Natural killer cell (primary cell): ENCODE measurements around the gene MB. TPM values are rescaled to one million over a fixed set of nuclear protein-coding genes. Genes with fewer than 3 reads are reported as not detected.

Experiments used
- ATAC-seq, 3 donors: fragments of 150-1000 bp in 2 of 3; fragments of 200-7000 bp in 1 of 3; cut with Tn5 transposase; 1 replicate in 1 of 3; 2 replicates in 2 of 3; pipeline ENCODE4 v1.10.0; 2021; ENCODE audit warnings: mild to moderate bottlenecking in 2 of 3, moderate library complexity in 2 of 3
- DNase-seq, 2 donors: peaks; one replicate each; pipeline versions ENCODE4 v3.0.0 to v3.0.0-alpha.2; 2013 to 2021; ENCODE audit warnings: mixed read lengths in 1 of 2
- H3K27ac ChIP-seq: one replicate; pipeline ENCODE4 v1.5.1; 2013; ENCODE audit warnings: mild to moderate bottlenecking, low read length
- H3K27me3 ChIP-seq: one replicate; pipeline ENCODE4 v1.6.1; 2013; ENCODE audit warnings: low read length; ENCODE audit not compliant: control insufficient read depth, insufficient read depth
- H3K36me3 ChIP-seq: one replicate; pipeline ENCODE4 v1.6.1; 2013; ENCODE audit warnings: low read length; ENCODE audit not compliant: control insufficient read depth, insufficient read depth
- H3K4me1 ChIP-seq: one replicate; pipeline ENCODE4 v1.6.1; 2013; ENCODE audit warnings: low read length; ENCODE audit not compliant: control insufficient read depth, insufficient read depth
- H3K4me3 ChIP-seq: one replicate; pipeline ENCODE4 v1.5.1; 2013; ENCODE audit warnings: low read length
- H3K9me3 ChIP-seq: one replicate; pipeline ENCODE4 v1.6.1; 2013; ENCODE audit warnings: low read length; ENCODE audit not compliant: control insufficient read depth, insufficient read depth
- H3K27ac Mint-ChIP-seq, 2 donors: one replicate each; pipeline ENCODE4 v1.8.0; 2022; ENCODE audit warnings: mild to moderate bottlenecking in 2 of 2, mixed read lengths in 2 of 2, moderate library complexity in 1 of 2
- H3K27me3 Mint-ChIP-seq, 2 donors: one replicate each; pipeline ENCODE4 v1.8.0; 2022; ENCODE audit warnings: low read depth in 2 of 2, mixed read lengths in 2 of 2
- H3K36me3 Mint-ChIP-seq: one replicate; pipeline ENCODE4 v1.8.0; 2022; ENCODE audit warnings: mixed read lengths
- H3K4me1 Mint-ChIP-seq, 2 donors: one replicate each; pipeline ENCODE4 v1.8.0; 2022; ENCODE audit warnings: mixed read lengths in 2 of 2
- H3K4me3 Mint-ChIP-seq: one replicate; pipeline ENCODE4 v1.8.0; 2022; ENCODE audit warnings: mild to moderate bottlenecking, moderate library complexity, mixed read lengths
- H3K9me3 Mint-ChIP-seq, 2 donors: one replicate each; pipeline ENCODE4 v1.8.0; 2022; ENCODE audit warnings: mixed read lengths in 2 of 2
- CTCF ChIP-seq: fragments of 200-600 bp; IDR thresholded peaks from one replicate; pipeline ENCODE4 v1.8.0; 2022; ENCODE audit warnings: antibody characterized with exemption
- WGBS: methylation state at CpG from one replicate; pipeline ENCODE4 v1.1.7; 2013; ENCODE audit warnings: missing lambda C conversion rate; ENCODE audit not compliant: insufficient coverage; 5-methylcytosine and 5-hydroxymethylcytosine counted together
- intact Hi-C: fragments of 100-400 bp; cut with micrococcal nuclease; formaldehyde crosslinking; loops from one replicate; pipeline ENCODE4 v1.14.2; 2022
- total RNA-seq, 4 donors: library from RNA; stranded (reverse); fragments of 120-200 nt in 1 of 4; gene quantifications; one replicate each; pipeline versions ENCODE4 v1.2.3 to v1.2.4, GENCODE V29; 2013 to 2022

The MB gene
- total RNA-seq, 3 donors from 2014 or later (not counting 1 experiment from before 2014, with no cell fraction given): not detected

- Mint-ChIP-seq H3K4me1 (peaks cover 7 to 28% of the 10 kb centered on the region in 2 donors), H3K36me3 (no peaks in the 10 kb centered on the region), H3K4me3 (no peak overlapping the region), H3K27me3 (no peaks in the 10 kb centered on the region), H3K9me3 (no peaks in the 10 kb centered on the region), H3K27ac (peak overlapping the region in 1 of 2 donors; percentile 19)
- Histone ChIP-seq H3K27me3 (no peaks in the 10 kb centered on the region), H3K9me3 (no peaks in the 10 kb centered on the region), H3K4me3 (no peak overlapping the region), H3K27ac (no peak overlapping the region), H3K36me3 (no peaks in the 10 kb centered on the region), H3K4me1 (peaks cover 12% of the 10 kb centered on the region)
- 90% methylated on average over 3 of the region's 3 CpGs for WGBS
- no peak for DNase-seq
- ATAC-seq: no peak
- no peak for TF ChIP-seq CTCF
- intact Hi-C loops: no loop called here
Measured at GRCh38 chr22:35632935-35633334, 15.8 kb upstream of the MB start.

GRCh38 chr22:35631597-35631996, 14.5 kb upstream of the MB start:
- H3K4me1 Mint-ChIP-seq: peaks cover 14 to 38% of the 10 kb centered on the region in 2 donors
- no peaks in the 10 kb centered on the region for H3K9me3 ChIP-seq
- DNase-seq: peak in 1 of 2 donors; percentile 56
- no peaks in the 10 kb centered on the region for H3K27me3 ChIP-seq
- peaks cover 23% of the 10 kb centered on the region for H3K4me1 ChIP-seq
- H3K27ac ChIP-seq: no peak overlapping the region
- H3K4me3 Mint-ChIP-seq: peak overlapping the region; percentile 28
- no peak overlapping the region for H3K27ac Mint-ChIP-seq
- H3K36me3 Mint-ChIP-seq: no peaks in the 10 kb centered on the region
- H3K9me3 Mint-ChIP-seq: no peaks in the 10 kb centered on the region
- WGBS: 88% methylated on average over 5 of the region's 5 CpGs
- H3K27me3 Mint-ChIP-seq: no peaks in the 10 kb centered on the region
- intact Hi-C loops: loop anchor here (2.0 kb wide), 1 partner anchor 289 kb away; no protein-coding TSS in a partner anchor
- peak; percentile 46 for TF ChIP-seq CTCF
- no peak overlapping the region for H3K4me3 ChIP-seq
- ATAC-seq: peak; percentile 40 to 58 (median 58)
- H3K36me3 ChIP-seq: no peaks in the 10 kb centered on the region

- H3K27me3 Mint-ChIP-seq: peaks cover 0 to 2% of the 10 kb centered on the region in 2 donors
- peak overlapping the region in 1 of 2 donors; percentile 88 for H3K27ac Mint-ChIP-seq
- no peak overlapping the region for H3K4me3 ChIP-seq
- ATAC-seq (no peak), DNase-seq (no peak)
- H3K9me3 Mint-ChIP-seq: no peaks in the 10 kb centered on the region
- intact Hi-C loops: loop anchor here (2.0 kb wide), 1 partner anchor 290 kb away; no protein-coding TSS in a partner anchor
- no peaks in the 10 kb centered on the region for H3K27me3 ChIP-seq
- no peak for TF ChIP-seq CTCF
- H3K27ac ChIP-seq: no peak overlapping the region
- H3K36me3 ChIP-seq: no peaks in the 10 kb centered on the region
- peaks cover 23% of the 10 kb centered on the region for H3K4me1 ChIP-seq
- 92% methylated on average over 7 of the region's 9 CpGs for WGBS
- no peaks in the 10 kb centered on the region for H3K36me3 Mint-ChIP-seq
- H3K9me3 ChIP-seq: no peaks in the 10 kb centered on the region
- H3K4me1 Mint-ChIP-seq: peaks cover 14 to 38% of the 10 kb centered on the region in 2 donors
- no peak overlapping the region for H3K4me3 Mint-ChIP-seq
Measured at GRCh38 chr22:35630891-35631290, 13.8 kb upstream of the MB start.

- H3K9me3 ChIP-seq: no peaks in the 10 kb centered on the region
- no peaks in the 10 kb centered on the region for H3K36me3 ChIP-seq
- Mint-ChIP-seq H3K27me3 (peaks cover 0 to 4% of the 10 kb centered on the region in 2 donors), H3K9me3 (no peaks in the 10 kb centered on the region), H3K4me3 (no peak overlapping the region), H3K27ac (peak overlapping the region; percentile 50 to 88), H3K36me3 (no peaks in the 10 kb centered on the region), H3K4me1 (peaks cover 14 to 38% of the 10 kb centered on the region in 2 donors)
- peaks cover 23% of the 10 kb centered on the region for H3K4me1 ChIP-seq
- H3K27ac ChIP-seq: no peak overlapping the region
- H3K4me3 ChIP-seq: no peak overlapping the region
- TF ChIP-seq CTCF: no peak
- DNase-seq (no peak), ATAC-seq (no peak)
- intact Hi-C loops: loop anchor here (2.0 kb wide), 1 partner anchor 290 kb away; no protein-coding TSS in a partner anchor
- WGBS: 98% methylated on average over 4 of the region's 4 CpGs
- H3K27me3 ChIP-seq: no peaks in the 10 kb centered on the region
Measured at GRCh38 chr22:35630387-35630793, 13.3 kb upstream of the MB start.
